SK-N-SH (cell line): ENCODE results near the gene RPL39L. TPM values are rescaled to one million over a fixed set of nuclear protein-coding genes. Genes with fewer than 3 reads are reported as not detected.

ENCODE experiments used
- CTCF ChIA-PET: fragments of 300-600, 350-600 bp; formaldehyde crosslinking; extraction: SDS; loops from one replicate; lab custom pipeline; 2021; lab: Yijun Ruan, JAX
- POLR2A ChIA-PET: fragments of 350-600 bp; sonication (Branson Sonifier 250); formaldehyde crosslinking; extraction: SDS; loops from one replicate; lab custom pipeline; 2020; ENCODE audit warnings: antibody characterized with exemption, inconsistent platforms; lab: Yijun Ruan, JAX
- DNase-seq: peaks from one replicate; pipeline ENCODE4 v3.0.0; 2012
- H2AFZ ChIP-seq: fragments of 200-600 bp; sonication (generic); 2 replicates; pipeline ENCODE4 v1.8.1; 2016; ENCODE audit warnings: antibody characterized with exemption, mild to moderate bottlenecking, low read depth
- H3F3A ChIP-seq: fragments of 200-600 bp; sonication (generic); replicated peaks from 2 replicates; pipeline ENCODE3; 2016; ENCODE audit warnings: antibody characterized with exemption, mild to moderate bottlenecking; ENCODE audit not compliant: insufficient read depth
- H3K27ac ChIP-seq, 2 experiments: fragments of 200-500 bp in 1 of 2; fragments of 200-600 bp in 1 of 2; sonication (Bioruptor generic) in 1 of 2; sonication (generic), shearing (Covaris generic) in 1 of 2; 2 replicates each; pipeline versions ENCODE4 v1.5.1 to v1.6.1; 2014 to 2016; ENCODE audit warnings: low read depth in 2 of 2, inconsistent platforms in 1 of 2, low read length in 1 of 2, mild to moderate bottlenecking in 1 of 2, mixed read lengths in 1 of 2
- H3K27me3 ChIP-seq: fragments of 200-600 bp; sonication (generic), shearing (Covaris generic); 2 replicates; pipeline ENCODE4 v1.6.1; 2016; ENCODE audit warnings: mixed run types; ENCODE audit not compliant: insufficient read depth
- H3K36me3 ChIP-seq, 2 experiments: fragments of 200-500 bp in 1 of 2; fragments of 200-600 bp in 1 of 2; sonication (Bioruptor generic) in 1 of 2; sonication (generic) in 1 of 2; replicated peaks in 1 of 2; 2 replicates each; pipeline versions ENCODE3 to v1.5.1; 2014 to 2016; ENCODE audit warnings: low read length in 1 of 2, mild to moderate bottlenecking in 1 of 2; ENCODE audit not compliant: insufficient read depth in 2 of 2, control insufficient read depth in 1 of 2
- H3K4me1 ChIP-seq, 2 experiments: fragments of 200-500 bp in 1 of 2; fragments of 200-600 bp in 1 of 2; sonication (Bioruptor generic) in 1 of 2; sonication (generic), shearing (Covaris generic) in 1 of 2; 2 replicates each; pipeline versions ENCODE4 v1.5.1 to v1.6.1; 2014 to 2016; ENCODE audit warnings: low read depth in 1 of 2, low read length in 1 of 2, mixed run types in 1 of 2; ENCODE audit not compliant: insufficient read depth in 2 of 2, control insufficient read depth in 1 of 2
- H3K4me2 ChIP-seq: fragments of 200-600 bp; sonication (generic), shearing (Covaris generic); 2 replicates; pipeline ENCODE4 v1.6.1; 2017; ENCODE audit warnings: mixed run types
- H3K4me3 ChIP-seq, 2 experiments: fragments of 200-500 bp in 1 of 2; fragments of 200-600 bp in 1 of 2; sonication (Bioruptor generic) in 1 of 2; sonication (generic), shearing (Covaris generic) in 1 of 2; 2 replicates each; pipeline versions ENCODE4 v1.5.1 to v1.8.1; 2014 to 2016; ENCODE audit warnings: low read depth in 2 of 2, inconsistent platforms in 1 of 2, low read length in 1 of 2, mild to moderate bottlenecking in 1 of 2, mixed read lengths in 1 of 2, moderate library complexity in 1 of 2
- H3K79me2 ChIP-seq: fragments of 200-600 bp; sonication (generic); 2 replicates; pipeline ENCODE4 v1.8.1; 2017; ENCODE audit warnings: mild to moderate bottlenecking; ENCODE audit not compliant: insufficient read depth
- H3K9ac ChIP-seq: fragments of 200-600 bp; sonication (generic); 2 replicates; pipeline ENCODE4 v1.6.1; 2017; ENCODE audit warnings: mixed run types
- H3K9me2 ChIP-seq: fragments of 200-600 bp; sonication (generic); 2 replicates; pipeline ENCODE4 v1.6.1; 2017; ENCODE audit warnings: mixed run types
- H3K9me3 ChIP-seq: fragments of 200-600 bp; sonication (generic); 2 replicates; pipeline ENCODE4 v1.6.1; 2017; ENCODE audit warnings: mixed run types, mild to moderate bottlenecking, moderate library complexity
- H4K20me1 ChIP-seq: fragments of 200-600 bp; sonication (generic); 2 replicates; pipeline ENCODE4 v1.6.1; 2017; ENCODE audit warnings: mild to moderate bottlenecking, mixed run types; ENCODE audit not compliant: insufficient read depth
- EP300 ChIP-seq, 2 experiments: IDR thresholded peaks; 2 replicates each; pipeline versions ENCODE4 v1.4.0 to v1.6.1; 2012; ENCODE audit warnings: borderline replicate concordance in 1 of 2, low read depth in 1 of 2, low read length in 1 of 2
- EZH2phosphoT487 ChIP-seq: fragments of 200-600 bp; sonication (generic); IDR thresholded peaks from 2 replicates; pipeline ENCODE4 v1.6.1; 2017; ENCODE audit warnings: low read depth, mixed run types, mild to moderate bottlenecking, antibody characterized with exemption, moderate library complexity, borderline replicate concordance
- FOXJ3 ChIP-seq: sonication (generic); formaldehyde crosslinking; IDR thresholded peaks from 2 replicates; pipeline ENCODE4 v1.5.1; 2020; ENCODE audit warnings: mild to moderate bottlenecking, missing genetic modification reagents
- GABPA ChIP-seq: IDR thresholded peaks from 2 replicates; pipeline ENCODE4 v1.4.0; 2012; ENCODE audit warnings: low read depth, mild to moderate bottlenecking
- GATA2 ChIP-seq: sonication (generic); formaldehyde crosslinking; IDR thresholded peaks from 2 replicates; pipeline ENCODE4 v1.5.0; 2020; ENCODE audit warnings: mild to moderate bottlenecking, missing genetic modification reagents
- JUND ChIP-seq: IDR thresholded peaks from 2 replicates; pipeline ENCODE4 v1.4.0; 2012
- MEF2A ChIP-seq: IDR thresholded peaks from 2 replicates; pipeline ENCODE4 v1.4.0; 2012; ENCODE audit warnings: low read depth, borderline replicate concordance
- MXI1 ChIP-seq: IDR thresholded peaks from 2 replicates; pipeline ENCODE4 v1.6.1; 2012; ENCODE audit warnings: mild to moderate bottlenecking, low read depth, low read length, improper control_type of control experiment
- NFIC ChIP-seq: IDR thresholded peaks from 2 replicates; pipeline ENCODE4 v1.4.0; 2012; ENCODE audit warnings: borderline replicate concordance
- NRF1 ChIP-seq: IDR thresholded peaks from 2 replicates; pipeline ENCODE4 v1.6.1; 2012; ENCODE audit warnings: low read depth, mild to moderate bottlenecking, low read length
- PBX3 ChIP-seq: IDR thresholded peaks from 2 replicates; pipeline ENCODE4; 2012
- RCOR1 ChIP-seq: fragments of 150-350 bp; IDR thresholded peaks from 2 replicates; pipeline ENCODE4 v1.6.1; 2017; ENCODE audit warnings: antibody characterized with exemption, low read length
- RFX5 ChIP-seq: IDR thresholded peaks from 2 replicates; pipeline ENCODE4 v1.6.1; 2012; ENCODE audit warnings: mild to moderate bottlenecking, improper control_type of control experiment, low read length
- TAF1 ChIP-seq: IDR thresholded peaks from 2 replicates; pipeline ENCODE4 v1.6.1; 2012; ENCODE audit warnings: low read depth, mild to moderate bottlenecking, low read length, moderate library complexity, borderline replicate concordance
- TCF12 ChIP-seq: IDR thresholded peaks from 2 replicates; pipeline ENCODE4 v1.4.0; 2012
- TEAD4 ChIP-seq: IDR thresholded peaks from 2 replicates; pipeline ENCODE4 v1.4.0; 2012; ENCODE audit warnings: mild to moderate bottlenecking, borderline replicate concordance; ENCODE audit not compliant: insufficient read depth
- ZBTB33 ChIP-seq: IDR thresholded peaks from 2 replicates; pipeline ENCODE4 v1.4.0; 2012; ENCODE audit warnings: low read depth, borderline replicate concordance
- WGBS: methylation state at CpG from one replicate; pipeline ENCODE4 v1.1.6; 2017; ENCODE audit warnings: low lambda C conversion rate; 5-methylcytosine and 5-hydroxymethylcytosine counted together
- polyA plus RNA-seq, 3 experiments: library from polyadenylated mRNA; depleted of rRNA; stranded (reverse); fragments of >200 nt; gene quantifications; 2 replicates each; pipeline ENCODE4 v1.2.3, GENCODE V29; 2012
- TF ChIP-seq, protein P1 (sequence below): fragments of 200-600 bp; sonication (generic); IDR thresholded peaks from 2 replicates; pipeline ENCODE4 v1.6.1; 2017; ENCODE audit warnings: antibody characterized with exemption, mild to moderate bottlenecking, moderate library complexity

RPL39L gene
- polyA plus RNA-seq, 1 of the 3 experiments (the other 2 are of a cell fraction): 25.3 TPM

- H3K27ac ChIP-seq: no peak overlapping the region
- no peaks in the 10 kb centered on the region for H3F3A ChIP-seq
- no peak overlapping the region for H3K4me3 ChIP-seq
- H3K4me1 ChIP-seq: no peaks in the 10 kb centered on the region; a peak in 1 of 4 replicates
- no peaks in the 10 kb centered on the region for H3K9me2 ChIP-seq
- no peaks in the 10 kb centered on the region for H4K20me1 ChIP-seq
- POLR2A ChIA-PET: no interaction called here
- TF ChIP-seq RFX5 (no peak), ZBTB33 (no peak), PBX3 (no peak), TAF1 (no peak), GATA2 (no peak), JUND (no peak), NFIC (no peak), TEAD4 (no peak), MEF2A (no peak), TCF12 (no peak), FOXJ3 (CRISPR knock-in tag) (no peak), GABPA (no peak), NRF1 (no peak), EP300 (IDR thresholded peaks at IDR 0.05; ENCODE audit: borderline replicate concordance in 1 of 2, low read depth in 1 of 2, low read length in 1 of 2) (no peak), RCOR1 (no peak), MXI1 (no peak), EZH2phosphoT487 (no peak)
- TF ChIP-seq, protein P1, sequence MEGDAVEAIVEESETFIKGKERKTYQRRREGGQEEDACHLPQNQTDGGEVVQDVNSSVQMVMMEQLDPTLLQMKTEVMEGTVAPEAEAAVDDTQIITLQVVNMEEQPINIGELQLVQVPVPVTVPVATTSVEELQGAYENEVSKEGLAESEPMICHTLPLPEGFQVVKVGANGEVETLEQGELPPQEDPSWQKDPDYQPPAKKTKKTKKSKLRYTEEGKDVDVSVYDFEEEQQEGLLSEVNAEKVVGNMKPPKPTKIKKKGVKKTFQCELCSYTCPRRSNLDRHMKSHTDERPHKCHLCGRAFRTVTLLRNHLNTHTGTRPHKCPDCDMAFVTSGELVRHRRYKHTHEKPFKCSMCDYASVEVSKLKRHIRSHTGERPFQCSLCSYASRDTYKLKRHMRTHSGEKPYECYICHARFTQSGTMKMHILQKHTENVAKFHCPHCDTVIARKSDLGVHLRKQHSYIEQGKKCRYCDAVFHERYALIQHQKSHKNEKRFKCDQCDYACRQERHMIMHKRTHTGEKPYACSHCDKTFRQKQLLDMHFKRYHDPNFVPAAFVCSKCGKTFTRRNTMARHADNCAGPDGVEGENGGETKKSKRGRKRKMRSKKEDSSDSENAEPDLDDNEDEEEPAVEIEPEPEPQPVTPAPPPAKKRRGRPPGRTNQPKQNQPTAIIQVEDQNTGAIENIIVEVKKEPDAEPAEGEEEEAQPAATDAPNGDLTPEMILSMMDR: no peak
- no peak for DNase-seq
- no peak overlapping the region for H3K4me2 ChIP-seq
- H2AFZ ChIP-seq: no peak overlapping the region
- 0 out of 2 replicates have a peak, but pooled peaks cover under 1% of the 10 kb centered on the region for H3K9me3 ChIP-seq
- no peaks in the 10 kb centered on the region for H3K27me3 ChIP-seq
- 97% methylated on average over 6 of the region's 6 CpGs for WGBS
- CTCF ChIA-PET: no interaction called here
- no peak overlapping the region for H3K9ac ChIP-seq
- H3K79me2 ChIP-seq: no peaks in the 10 kb centered on the region
- H3K36me3 ChIP-seq: no peaks in the 10 kb centered on the region
Observed at GRCh38 chr3:187082758-187083375, 56.4 kb downstream of the RPL39L start.
